SK-N-SH (cell line): Measurements from ENCODE around the gene RNU1-3. TPM values are rescaled to one million over a fixed set of nuclear protein-coding genes. Genes with fewer than 3 reads are reported as not detected.
A peak's percentile ranks its signal among the peaks of the same experiment; 100 is the strongest.
"Not testable (repeated sequence)": the region's sequence is repeated elsewhere in the genome, so short reads cannot be mapped to it uniquely, and the experiment has no call there.

ENCODE experiments used
- CTCF ChIA-PET: fragments of 300-600, 350-600 bp; formaldehyde crosslinking; extraction: SDS; loops from one replicate; lab custom pipeline; 2021; lab: Yijun Ruan, JAX
- POLR2A ChIA-PET: fragments of 350-600 bp; sonication (Branson Sonifier 250); formaldehyde crosslinking; extraction: SDS; loops from one replicate; lab custom pipeline; 2020; ENCODE audit warnings: antibody characterized with exemption, inconsistent platforms; lab: Yijun Ruan, JAX
- DNase-seq: peaks from one replicate; pipeline ENCODE4 v3.0.0; 2012
- H2AFZ ChIP-seq: fragments of 200-600 bp; sonication (generic); 2 replicates; pipeline ENCODE4 v1.8.1; 2016; ENCODE audit warnings: antibody characterized with exemption, mild to moderate bottlenecking, low read depth
- H3F3A ChIP-seq: fragments of 200-600 bp; sonication (generic); replicated peaks from 2 replicates; pipeline ENCODE3; 2016; ENCODE audit warnings: antibody characterized with exemption, mild to moderate bottlenecking; ENCODE audit not compliant: insufficient read depth
- H3K27ac ChIP-seq, 2 experiments: fragments of 200-500 bp in 1 of 2; fragments of 200-600 bp in 1 of 2; sonication (Bioruptor generic) in 1 of 2; sonication (generic), shearing (Covaris generic) in 1 of 2; 2 replicates each; pipeline versions ENCODE4 v1.5.1 to v1.6.1; 2014 to 2016; ENCODE audit warnings: low read depth in 2 of 2, inconsistent platforms in 1 of 2, low read length in 1 of 2, mild to moderate bottlenecking in 1 of 2, mixed read lengths in 1 of 2
- H3K27me3 ChIP-seq: fragments of 200-600 bp; sonication (generic), shearing (Covaris generic); 2 replicates; pipeline ENCODE4 v1.6.1; 2016; ENCODE audit warnings: mixed run types; ENCODE audit not compliant: insufficient read depth
- H3K36me3 ChIP-seq, 2 experiments: fragments of 200-500 bp in 1 of 2; fragments of 200-600 bp in 1 of 2; sonication (Bioruptor generic) in 1 of 2; sonication (generic) in 1 of 2; replicated peaks in 1 of 2; 2 replicates each; pipeline versions ENCODE3 to v1.5.1; 2014 to 2016; ENCODE audit warnings: low read length in 1 of 2, mild to moderate bottlenecking in 1 of 2; ENCODE audit not compliant: insufficient read depth in 2 of 2, control insufficient read depth in 1 of 2
- H3K4me1 ChIP-seq, 2 experiments: fragments of 200-500 bp in 1 of 2; fragments of 200-600 bp in 1 of 2; sonication (Bioruptor generic) in 1 of 2; sonication (generic), shearing (Covaris generic) in 1 of 2; 2 replicates each; pipeline versions ENCODE4 v1.5.1 to v1.6.1; 2014 to 2016; ENCODE audit warnings: low read depth in 1 of 2, low read length in 1 of 2, mixed run types in 1 of 2; ENCODE audit not compliant: insufficient read depth in 2 of 2, control insufficient read depth in 1 of 2
- H3K4me2 ChIP-seq: fragments of 200-600 bp; sonication (generic), shearing (Covaris generic); 2 replicates; pipeline ENCODE4 v1.6.1; 2017; ENCODE audit warnings: mixed run types
- H3K4me3 ChIP-seq, 2 experiments: fragments of 200-500 bp in 1 of 2; fragments of 200-600 bp in 1 of 2; sonication (Bioruptor generic) in 1 of 2; sonication (generic), shearing (Covaris generic) in 1 of 2; 2 replicates each; pipeline versions ENCODE4 v1.5.1 to v1.8.1; 2014 to 2016; ENCODE audit warnings: low read depth in 2 of 2, inconsistent platforms in 1 of 2, low read length in 1 of 2, mild to moderate bottlenecking in 1 of 2, mixed read lengths in 1 of 2, moderate library complexity in 1 of 2
- H3K79me2 ChIP-seq: fragments of 200-600 bp; sonication (generic); 2 replicates; pipeline ENCODE4 v1.8.1; 2017; ENCODE audit warnings: mild to moderate bottlenecking; ENCODE audit not compliant: insufficient read depth
- H3K9ac ChIP-seq: fragments of 200-600 bp; sonication (generic); 2 replicates; pipeline ENCODE4 v1.6.1; 2017; ENCODE audit warnings: mixed run types
- H3K9me2 ChIP-seq: fragments of 200-600 bp; sonication (generic); 2 replicates; pipeline ENCODE4 v1.6.1; 2017; ENCODE audit warnings: mixed run types
- H3K9me3 ChIP-seq: fragments of 200-600 bp; sonication (generic); 2 replicates; pipeline ENCODE4 v1.6.1; 2017; ENCODE audit warnings: mixed run types, mild to moderate bottlenecking, moderate library complexity
- H4K20me1 ChIP-seq: fragments of 200-600 bp; sonication (generic); 2 replicates; pipeline ENCODE4 v1.6.1; 2017; ENCODE audit warnings: mild to moderate bottlenecking, mixed run types; ENCODE audit not compliant: insufficient read depth
- ELF1 ChIP-seq: IDR thresholded peaks from 2 replicates; pipeline ENCODE4 v1.4.0; 2012
- JUND ChIP-seq: IDR thresholded peaks from 2 replicates; pipeline ENCODE4 v1.4.0; 2012
- NFIC ChIP-seq: IDR thresholded peaks from 2 replicates; pipeline ENCODE4 v1.4.0; 2012; ENCODE audit warnings: borderline replicate concordance
- POLR2AphosphoS5 ChIP-seq: IDR thresholded peaks from 2 replicates; pipeline ENCODE4 v1.6.1; 2012; ENCODE audit warnings: low read depth, low read length
- REST ChIP-seq: IDR thresholded peaks from 2 replicates; pipeline ENCODE4 v1.6.1; 2012; ENCODE audit warnings: mild to moderate bottlenecking, low read depth, low read length, moderate library complexity
- TEAD4 ChIP-seq: IDR thresholded peaks from 2 replicates; pipeline ENCODE4 v1.4.0; 2012; ENCODE audit warnings: mild to moderate bottlenecking, borderline replicate concordance; ENCODE audit not compliant: insufficient read depth
- WGBS: methylation state at CpG from one replicate; pipeline ENCODE4 v1.1.6; 2017; ENCODE audit warnings: low lambda C conversion rate; 5-methylcytosine and 5-hydroxymethylcytosine counted together
- polyA plus RNA-seq, 3 experiments: library from polyadenylated mRNA; depleted of rRNA; stranded (reverse); fragments of >200 nt; gene quantifications; 2 replicates each; pipeline ENCODE4 v1.2.3, GENCODE V29; 2012
- TF ChIP-seq, protein P1 (sequence below): IDR thresholded peaks from 2 replicates; pipeline ENCODE4; 2012

Gene RNU1-3
- polyA plus RNA-seq, 1 of the 3 experiments (the other 2 are of a cell fraction) = not detected

- CTCF ChIA-PET = interaction anchor here (0.6 to 9.5 kb wide), 3 partner anchors 12 to 409 kb away, joined by 3 to 88 read pairs (median 3); partner anchors contain the start of gene NBPF1
- H3K9me3 ChIP-seq = no peaks in the 10 kb centered on the region
- TF ChIP-seq REST (no peak), TEAD4 (no peak), NFIC (no peak), JUND (no peak), POLR2AphosphoS5 (no peak), ELF1 (no peak)
- TF ChIP-seq, protein P1, sequence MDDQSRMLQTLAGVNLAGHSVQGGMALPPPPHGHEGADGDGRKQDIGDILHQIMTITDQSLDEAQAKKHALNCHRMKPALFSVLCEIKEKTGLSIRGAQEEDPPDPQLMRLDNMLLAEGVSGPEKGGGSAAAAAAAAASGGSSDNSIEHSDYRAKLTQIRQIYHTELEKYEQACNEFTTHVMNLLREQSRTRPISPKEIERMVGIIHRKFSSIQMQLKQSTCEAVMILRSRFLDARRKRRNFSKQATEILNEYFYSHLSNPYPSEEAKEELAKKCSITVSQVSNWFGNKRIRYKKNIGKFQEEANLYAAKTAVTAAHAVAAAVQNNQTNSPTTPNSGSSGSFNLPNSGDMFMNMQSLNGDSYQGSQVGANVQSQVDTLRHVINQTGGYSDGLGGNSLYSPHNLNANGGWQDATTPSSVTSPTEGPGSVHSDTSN = no peak
- TF ChIP-seq, all 33 proteins: peak for 0
- Histone ChIP-seq H2AFZ (no peak overlapping the region), H3K79me2 (no peaks in the 10 kb centered on the region), H3F3A (no peaks in the 10 kb centered on the region), H3K27ac (no peak overlapping the region), H3K4me2 (no peak overlapping the region), H3K9ac (no peak overlapping the region), H3K4me3 (no peak overlapping the region), H4K20me1 (no peaks in the 10 kb centered on the region), H3K9me2 (no peaks in the 10 kb centered on the region), H3K36me3 (peaks cover 32 to 46% of the 10 kb centered on the region in 2 experiments), H3K4me1 (no peaks in the 10 kb centered on the region), H3K27me3 (no peaks in the 10 kb centered on the region)
- DNase-seq = peak; percentile 47
- POLR2A ChIA-PET = no interaction called here
- 94% methylated on average over 19 of the region's 19 CpGs for WGBS
Measured at GRCh38 chr1:16628361-16629111, 38.2 kb downstream of the RNU1-3 start.

GRCh38 chr1:16626409-16626983 lies 40.3 kb downstream of the RNU1-3 start:
- not testable (repeated sequence) for H2AFZ ChIP-seq, H4K20me1 ChIP-seq, H3K9ac ChIP-seq, H3K9me3 ChIP-seq, H3F3A ChIP-seq, H3K4me1 ChIP-seq, H3K27me3 ChIP-seq, H3K9me2 ChIP-seq, H3K4me3 ChIP-seq, H3K79me2 ChIP-seq, H3K4me2 ChIP-seq, H3K27ac ChIP-seq
- peak; percentile 33 for DNase-seq
- 86% methylated on average over 14 of the region's 15 CpGs for WGBS
- POLR2A ChIA-PET = interaction anchor here (0.6 kb wide), 1 partner anchor 13 kb away, joined by 3 read pairs; no protein-coding TSS in a partner anchor
- peaks cover 18 to 47% of the 10 kb centered on the region in 2 experiments for H3K36me3 ChIP-seq
- CTCF ChIA-PET = interaction anchor here (1.5 to 7.4 kb wide), 3 partner anchors 8 to 14 kb away, joined by 6 to 130 read pairs (median 22); partner anchors contain the start of gene NBPF1
